Measurements from ENCODE around the gene GIPC2. TPM values are rescaled to one million over a fixed set of nuclear protein-coding genes. Genes with fewer than 3 reads are reported as not detected.

Gene GIPC2
- total and polyA plus RNA-seq, 9 of the 15 experiments (the other 6 are each of a cell fraction or from before 2014, with no cell fraction given), result 0.01 to 0.05 (median 0.04) TPM; not detected in 3

DNA sequence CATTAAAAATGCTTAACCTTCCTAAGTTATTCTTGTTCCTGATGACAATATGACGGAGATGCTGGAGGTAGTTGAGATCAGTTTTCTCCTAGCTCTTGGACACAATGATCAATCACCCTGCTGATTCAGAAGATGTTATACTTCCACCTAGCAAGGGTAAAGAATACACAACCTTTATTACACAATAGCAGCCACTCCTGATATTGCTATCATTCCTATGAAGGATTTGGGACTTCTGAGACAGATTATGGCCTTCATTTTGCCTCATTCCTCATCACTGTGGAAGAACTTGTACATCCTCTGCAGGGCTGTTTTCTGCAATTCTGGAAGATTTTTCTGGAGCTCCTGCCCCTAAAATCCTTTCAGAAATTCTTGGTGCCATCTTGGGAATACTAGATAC, 47.8 kb downstream of the GIPC2 start (continued):
- no peak for TF ChIP-seq ZNF589 (CRISPR knock-in tag; IDR thresholded peaks at IDR 0.05; ENCODE audit: low read depth)

- in situ Hi-C loops (cut with MboI), result no loop called here
- DNase-seq (ENCODE audit: extremely low read depth in 1 of 4, low spot score in 3 of 4) (no peak), FAIRE-seq (no peak), ATAC-seq (no peak)
- ChIA-PET POLR2A (interaction anchor here (1.2 kb wide), 1 partner anchor 90 kb away, joined by 8 read pairs; the partner anchor contains the start of gene DNAJB4), CTCF (ENCODE audit: low intra/inter-chr PET ratio) (no interaction called here)
- Histone ChIP-seq H3K9me1 (ENCODE audit: control insufficient read depth, insufficient read depth, low read length) (no peaks in the 10 kb centered on the region), H3K27me3 (ENCODE audit: control insufficient read depth in 2 of 2, insufficient read depth in 2 of 2, low read length in 2 of 2) (no peaks in the 10 kb centered on the region), H3K4me3 (no peak overlapping the region), H3K79me2 (ENCODE audit: control insufficient read depth, insufficient read depth, low read length) (no peaks in the 10 kb centered on the region), H3K27ac (ENCODE audit: extremely low read depth, low read depth, low read length) (no peak overlapping the region), H3K9ac (ENCODE audit: insufficient read depth in 1 of 2, low read depth in 2 of 2, low read length in 2 of 2) (no peak overlapping the region), H2AFZ (ENCODE audit: low read depth, low read length) (no peak overlapping the region), H4K20me1 (replicated peaks; ENCODE audit: control insufficient read depth, insufficient read depth, low read length) (no peaks in the 10 kb centered on the region), H3K9me3 (replicated peaks; ENCODE audit: control insufficient read depth, insufficient read depth, low read depth, low read length) (no peaks in the 10 kb centered on the region), H3K36me3 (ENCODE audit: control insufficient read depth, insufficient read depth, low read length) (no peaks in the 10 kb centered on the region), H3K4me2 (ENCODE audit: insufficient read depth, low read length) (no peak overlapping the region), H3K4me1 (replicated peaks in 1 of 2; ENCODE audit: control insufficient read depth in 2 of 2, insufficient read depth in 2 of 2, low read length in 2 of 2) (peaks cover 6 to 13% of the 10 kb centered on the region in 2 experiments)
- TF ChIP-seq, protein P1, sequence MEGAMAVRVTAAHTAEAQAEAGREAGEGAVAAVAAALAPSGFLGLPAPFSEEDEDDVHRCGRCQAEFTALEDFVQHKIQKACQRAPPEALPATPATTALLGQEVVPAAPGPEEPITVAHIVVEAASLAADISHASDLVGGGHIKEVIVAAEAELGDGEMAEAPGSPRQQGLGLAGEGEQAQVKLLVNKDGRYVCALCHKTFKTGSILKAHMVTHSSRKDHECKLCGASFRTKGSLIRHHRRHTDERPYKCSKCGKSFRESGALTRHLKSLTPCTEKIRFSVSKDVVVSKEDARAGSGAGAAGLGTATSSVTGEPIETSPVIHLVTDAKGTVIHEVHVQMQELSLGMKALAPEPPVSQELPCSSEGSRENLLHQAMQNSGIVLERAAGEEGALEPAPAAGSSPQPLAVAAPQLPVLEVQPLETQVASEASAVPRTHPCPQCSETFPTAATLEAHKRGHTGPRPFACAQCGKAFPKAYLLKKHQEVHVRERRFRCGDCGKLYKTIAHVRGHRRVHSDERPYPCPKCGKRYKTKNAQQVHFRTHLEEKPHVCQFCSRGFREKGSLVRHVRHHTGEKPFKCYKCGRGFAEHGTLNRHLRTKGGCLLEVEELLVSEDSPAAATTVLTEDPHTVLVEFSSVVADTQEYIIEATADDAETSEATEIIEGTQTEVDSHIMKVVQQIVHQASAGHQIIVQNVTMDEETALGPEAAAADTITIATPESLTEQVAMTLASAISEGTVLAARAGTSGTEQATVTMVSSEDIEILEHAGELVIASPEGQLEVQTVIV (CRISPR knock-in tag; IDR thresholded peaks at IDR 0.05; ENCODE audit: borderline replicate concordance), result no peak
- TF ChIP-seq EP400 (IDR thresholded peaks at IDR 0.05) (no peak), ZBTB8A (IDR thresholded peaks at IDR 0.05; ENCODE audit: partially characterized antibody) (no peak), SNIP1 (IDR thresholded peaks at IDR 0.05; ENCODE audit: low read depth) (no peak), BRD9 (IDR thresholded peaks at IDR 0.05; ENCODE audit: low read depth, partially characterized antibody) (no peak), ZFX (CRISPR knock-in tag; IDR thresholded peaks at IDR 0.05) (no peak), CHD1 (IDR thresholded peaks at IDR 0.05; ENCODE audit: low read length) (no peak), HES1 (IDR thresholded peaks at IDR 0.05; ENCODE audit: low read depth) (no peak), ARID2 (IDR thresholded peaks at IDR 0.05) (no peak), CC2D1A (IDR thresholded peaks at IDR 0.05) (no peak), SLC30A9 (CRISPR knock-in tag; IDR thresholded peaks at IDR 0.05) (no peak)
- TF ChIP-seq, protein P2, sequence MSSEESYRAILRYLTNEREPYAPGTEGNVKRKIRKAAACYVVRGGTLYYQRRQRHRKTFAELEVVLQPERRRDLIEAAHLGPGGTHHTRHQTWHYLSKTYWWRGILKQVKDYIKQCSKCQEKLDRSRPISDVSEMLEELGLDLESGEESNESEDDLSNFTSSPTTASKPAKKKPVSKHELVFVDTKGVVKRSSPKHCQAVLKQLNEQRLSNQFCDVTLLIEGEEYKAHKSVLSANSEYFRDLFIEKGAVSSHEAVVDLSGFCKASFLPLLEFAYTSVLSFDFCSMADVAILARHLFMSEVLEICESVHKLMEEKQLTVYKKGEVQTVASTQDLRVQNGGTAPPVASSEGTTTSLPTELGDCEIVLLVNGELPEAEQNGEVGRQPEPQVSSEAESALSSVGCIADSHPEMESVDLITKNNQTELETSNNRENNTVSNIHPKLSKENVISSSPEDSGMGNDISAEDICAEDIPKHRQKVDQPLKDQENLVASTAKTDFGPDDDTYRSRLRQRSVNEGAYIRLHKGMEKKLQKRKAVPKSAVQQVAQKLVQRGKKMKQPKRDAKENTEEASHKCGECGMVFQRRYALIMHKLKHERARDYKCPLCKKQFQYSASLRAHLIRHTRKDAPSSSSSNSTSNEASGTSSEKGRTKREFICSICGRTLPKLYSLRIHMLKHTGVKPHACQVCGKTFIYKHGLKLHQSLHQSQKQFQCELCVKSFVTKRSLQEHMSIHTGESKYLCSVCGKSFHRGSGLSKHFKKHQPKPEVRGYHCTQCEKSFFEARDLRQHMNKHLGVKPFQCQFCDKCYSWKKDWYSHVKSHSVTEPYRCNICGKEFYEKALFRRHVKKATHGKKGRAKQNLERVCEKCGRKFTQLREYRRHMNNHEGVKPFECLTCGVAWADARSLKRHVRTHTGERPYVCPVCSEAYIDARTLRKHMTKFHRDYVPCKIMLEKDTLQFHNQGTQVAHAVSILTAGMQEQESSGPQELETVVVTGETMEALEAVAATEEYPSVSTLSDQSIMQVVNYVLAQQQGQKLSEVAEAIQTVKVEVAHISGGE (CRISPR knock-in tag; IDR thresholded peaks at IDR 0.05), result no peak
- no TSS peak for BruUV-seq (replicated peaks)
- intact Hi-C loops (cut with micrococcal nuclease), result loop anchor here (5.0 kb wide), 1 partner anchor 92 kb away; the partner anchor contains the start of gene DNAJB4
- WGBS (ENCODE audit: insufficient coverage, low coverage, missing lambda C conversion rate), result 30% methylated on average over 1 of the region's 1 CpG
Measured at GRCh38 chr1:78094639-78095038, 48.9 kb downstream of the GIPC2 start.

Measured in K562 (cell line).